ENCODE data around the gene NHS.
A peak's percentile ranks its signal among the peaks of the same experiment; 100 is the strongest.

The NHS gene

GRCh38 chrX:17377795-17378194 lies 2.8 kb downstream of the NHS start:
- Mint-ChIP-seq H3K4me1 (ENCODE audit: low read depth) (peaks cover 10% of the 10 kb centered on the region), H3K27ac (no peak overlapping the region), H3K27me3 (peaks cover 23% of the 10 kb centered on the region), H3K9me3 (ENCODE audit: low read depth) (peaks cover 9% of the 10 kb centered on the region), H3K4me3 (peak overlapping the region; percentile 58), H3K36me3 (no peaks in the 10 kb centered on the region)

GRCh38 chrX:17380221-17380620 lies 5.2 kb downstream of the NHS start:
- H3K4me3 Mint-ChIP-seq: no peak overlapping the region
- H3K27me3 Mint-ChIP-seq: peaks cover 19% of the 10 kb centered on the region
- H3K9me3 Mint-ChIP-seq (ENCODE audit: low read depth): peaks cover 9% of the 10 kb centered on the region
- H3K36me3 Mint-ChIP-seq: no peaks in the 10 kb centered on the region
- peaks cover 10% of the 10 kb centered on the region for H3K4me1 Mint-ChIP-seq (ENCODE audit: low read depth)
- H3K27ac Mint-ChIP-seq: no peak overlapping the region

- H3K36me3 Mint-ChIP-seq: no peaks in the 10 kb centered on the region
- H3K27ac Mint-ChIP-seq: no peak overlapping the region
- no peaks in the 10 kb centered on the region for H3K9me3 Mint-ChIP-seq (ENCODE audit: low read depth)
- H3K4me3 Mint-ChIP-seq: no peak overlapping the region
- no peaks in the 10 kb centered on the region for H3K4me1 Mint-ChIP-seq (ENCODE audit: low read depth)
- H3K27me3 Mint-ChIP-seq: peaks cover 4% of the 10 kb centered on the region
Observed at GRCh38 chrX:17390419-17390850, 15.4 kb downstream of the NHS start.

- Mint-ChIP-seq H3K9me3 (ENCODE audit: low read depth) (no peaks in the 10 kb centered on the region), H3K4me1 (ENCODE audit: low read depth) (no peaks in the 10 kb centered on the region), H3K36me3 (no peaks in the 10 kb centered on the region), H3K27ac (no peak overlapping the region), H3K4me3 (no peak overlapping the region), H3K27me3 (peaks cover 4% of the 10 kb centered on the region)
Observed at GRCh38 chrX:17395154-17395553, 20.2 kb downstream of the NHS start.

- no peaks in the 10 kb centered on the region for H3K9me3 Mint-ChIP-seq (ENCODE audit: low read depth)
- no peaks in the 10 kb centered on the region for H3K4me1 Mint-ChIP-seq (ENCODE audit: low read depth)
- no peaks in the 10 kb centered on the region for H3K36me3 Mint-ChIP-seq
- no peak overlapping the region for H3K4me3 Mint-ChIP-seq
- H3K27ac Mint-ChIP-seq: no peak overlapping the region
- peaks cover 4% of the 10 kb centered on the region for H3K27me3 Mint-ChIP-seq
Observed at GRCh38 chrX:17397074-17397473, 22.1 kb downstream of the NHS start.

- Mint-ChIP-seq H3K4me3 (no peak overlapping the region), H3K4me1 (ENCODE audit: low read depth) (no peaks in the 10 kb centered on the region), H3K36me3 (no peaks in the 10 kb centered on the region), H3K27ac (no peak overlapping the region), H3K9me3 (ENCODE audit: low read depth) (no peaks in the 10 kb centered on the region), H3K27me3 (peaks cover 4% of the 10 kb centered on the region)
Observed at GRCh38 chrX:17403189-17403691, 28.2 kb downstream of the NHS start.

GRCh38 chrX:17403972-17404371 lies 29.0 kb downstream of the NHS start:
- Mint-ChIP-seq H3K4me3 (no peak overlapping the region), H3K4me1 (ENCODE audit: low read depth) (no peaks in the 10 kb centered on the region), H3K27ac (no peak overlapping the region), H3K36me3 (no peaks in the 10 kb centered on the region), H3K9me3 (ENCODE audit: low read depth) (no peaks in the 10 kb centered on the region), H3K27me3 (peaks cover 4% of the 10 kb centered on the region)

- no peak overlapping the region for H3K27ac Mint-ChIP-seq
- no peaks in the 10 kb centered on the region for H3K9me3 Mint-ChIP-seq (ENCODE audit: low read depth)
- no peak overlapping the region for H3K4me3 Mint-ChIP-seq
Observed at GRCh38 chrX:17405225-17405969, 30.4 kb downstream of the NHS start.

GRCh38 chrX:17409566-17410290 lies 34.7 kb downstream of the NHS start:
- peaks cover 9% of the 10 kb centered on the region for H3K4me1 Mint-ChIP-seq (ENCODE audit: low read depth)
- peaks cover 3% of the 10 kb centered on the region for H3K27me3 Mint-ChIP-seq
- H3K4me3 Mint-ChIP-seq: no peak overlapping the region
- no peaks in the 10 kb centered on the region for H3K36me3 Mint-ChIP-seq
- H3K27ac Mint-ChIP-seq: no peak overlapping the region
- H3K9me3 Mint-ChIP-seq (ENCODE audit: low read depth): no peaks in the 10 kb centered on the region

More at GRCh38 chrX:17405225-17405969, 30.4 kb downstream of the NHS start:
- Mint-ChIP-seq H3K27me3 (no peaks in the 10 kb centered on the region), H3K36me3 (no peaks in the 10 kb centered on the region), H3K4me1 (ENCODE audit: low read depth) (no peaks in the 10 kb centered on the region)

GRCh38 chrX:17410651-17411050 lies 35.7 kb downstream of the NHS start:
- Mint-ChIP-seq H3K9me3 (ENCODE audit: low read depth) (no peaks in the 10 kb centered on the region), H3K27ac (no peak overlapping the region), H3K36me3 (no peaks in the 10 kb centered on the region), H3K4me1 (ENCODE audit: low read depth) (peaks cover 9% of the 10 kb centered on the region), H3K4me3 (no peak overlapping the region), H3K27me3 (peaks cover 3% of the 10 kb centered on the region)

- Mint-ChIP-seq H3K36me3 (no peaks in the 10 kb centered on the region), H3K9me3 (ENCODE audit: low read depth) (no peaks in the 10 kb centered on the region), H3K4me1 (ENCODE audit: low read depth) (peaks cover 9% of the 10 kb centered on the region)
Observed at GRCh38 chrX:17411205-17411604, 36.2 kb downstream of the NHS start.

GRCh38 chrX:17412692-17413091 lies 37.7 kb downstream of the NHS start:
- H3K27me3 Mint-ChIP-seq: peaks cover 7% of the 10 kb centered on the region

More at GRCh38 chrX:17411205-17411604, 36.2 kb downstream of the NHS start:
- Mint-ChIP-seq H3K4me3 (no peak overlapping the region), H3K27ac (no peak overlapping the region), H3K27me3 (peaks cover 5% of the 10 kb centered on the region)

GRCh38 chrX:17413228-17413627 lies 38.2 kb downstream of the NHS start:
- Mint-ChIP-seq H3K36me3 (no peaks in the 10 kb centered on the region), H3K27ac (no peak overlapping the region), H3K27me3 (peaks cover 7% of the 10 kb centered on the region), H3K4me3 (no peak overlapping the region), H3K4me1 (ENCODE audit: low read depth) (peaks cover 9% of the 10 kb centered on the region), H3K9me3 (ENCODE audit: low read depth) (no peaks in the 10 kb centered on the region)

More at GRCh38 chrX:17412692-17413091, 37.7 kb downstream of the NHS start:
- H3K9me3 Mint-ChIP-seq (ENCODE audit: low read depth): no peaks in the 10 kb centered on the region
- H3K36me3 Mint-ChIP-seq: no peaks in the 10 kb centered on the region
- no peak overlapping the region for H3K27ac Mint-ChIP-seq
- peaks cover 9% of the 10 kb centered on the region for H3K4me1 Mint-ChIP-seq (ENCODE audit: low read depth)
- H3K4me3 Mint-ChIP-seq: no peak overlapping the region

- Mint-ChIP-seq H3K4me3 (no peak overlapping the region), H3K4me1 (ENCODE audit: low read depth) (peaks cover 9% of the 10 kb centered on the region), H3K36me3 (no peaks in the 10 kb centered on the region), H3K27me3 (peaks cover 7% of the 10 kb centered on the region), H3K27ac (no peak overlapping the region), H3K9me3 (ENCODE audit: low read depth) (no peaks in the 10 kb centered on the region)
Observed at GRCh38 chrX:17414027-17414658, 39.1 kb downstream of the NHS start.

- Mint-ChIP-seq H3K9me3 (ENCODE audit: low read depth) (no peaks in the 10 kb centered on the region), H3K4me1 (ENCODE audit: low read depth) (peaks cover 9% of the 10 kb centered on the region), H3K27ac (no peak overlapping the region), H3K4me3 (no peak overlapping the region), H3K27me3 (peaks cover 7% of the 10 kb centered on the region), H3K36me3 (no peaks in the 10 kb centered on the region)
Observed at GRCh38 chrX:17414839-17415238, 39.8 kb downstream of the NHS start.

All from activated naive CD8-positive, alpha-beta T cell (primary cell).